Breast epithelium (tissue), 3 donors: Measurements from ENCODE around the gene RAVER2.

Experiments
- POLR2A ChIP-seq: fragments of 450-650 bp; IDR thresholded peaks from one replicate; pipeline ENCODE4 v1.6.1; 2016; ENCODE audit warnings: antibody characterized with exemption, mild to moderate bottlenecking, moderate library complexity
- POLR2AphosphoS5 ChIP-seq, 3 donors: sonication (generic); formaldehyde crosslinking; IDR thresholded peaks; one replicate each; pipeline ENCODE4 v1.6.1; 2017; ENCODE audit warnings: antibody characterized with exemption in 3 of 3
- TF ChIP-seq, protein P1 (sequence below), 3 donors: fragments of 450-650 bp; IDR thresholded peaks; one replicate each; pipeline ENCODE4 v1.5.1; 2016 to 2017; ENCODE audit warnings: antibody characterized with exemption in 3 of 3, mild to moderate bottlenecking in 3 of 3, moderate library complexity in 3 of 3

- TF ChIP-seq, protein P1, sequence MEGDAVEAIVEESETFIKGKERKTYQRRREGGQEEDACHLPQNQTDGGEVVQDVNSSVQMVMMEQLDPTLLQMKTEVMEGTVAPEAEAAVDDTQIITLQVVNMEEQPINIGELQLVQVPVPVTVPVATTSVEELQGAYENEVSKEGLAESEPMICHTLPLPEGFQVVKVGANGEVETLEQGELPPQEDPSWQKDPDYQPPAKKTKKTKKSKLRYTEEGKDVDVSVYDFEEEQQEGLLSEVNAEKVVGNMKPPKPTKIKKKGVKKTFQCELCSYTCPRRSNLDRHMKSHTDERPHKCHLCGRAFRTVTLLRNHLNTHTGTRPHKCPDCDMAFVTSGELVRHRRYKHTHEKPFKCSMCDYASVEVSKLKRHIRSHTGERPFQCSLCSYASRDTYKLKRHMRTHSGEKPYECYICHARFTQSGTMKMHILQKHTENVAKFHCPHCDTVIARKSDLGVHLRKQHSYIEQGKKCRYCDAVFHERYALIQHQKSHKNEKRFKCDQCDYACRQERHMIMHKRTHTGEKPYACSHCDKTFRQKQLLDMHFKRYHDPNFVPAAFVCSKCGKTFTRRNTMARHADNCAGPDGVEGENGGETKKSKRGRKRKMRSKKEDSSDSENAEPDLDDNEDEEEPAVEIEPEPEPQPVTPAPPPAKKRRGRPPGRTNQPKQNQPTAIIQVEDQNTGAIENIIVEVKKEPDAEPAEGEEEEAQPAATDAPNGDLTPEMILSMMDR (IDR thresholded peaks at IDR 0.05) = no peak
- TF ChIP-seq POLR2A = no peak
- TF ChIP-seq POLR2AphosphoS5 (IDR thresholded peaks at IDR 0.05) = no peak
Observed at GRCh38 chr1:64845831-64846425, 101.1 kb downstream of the RAVER2 start.
